ENCODE measurements around the gene C2CD5. TPM values are rescaled to one million over a fixed set of nuclear protein-coding genes. Genes with fewer than 3 reads are reported as not detected.

The C2CD5 gene
- total RNA-seq, 1 experiment from 2014 or later = 15.9 TPM

- ATAC-seq (no peak), DNase-seq (ENCODE audit: low read depth, low spot score) (no peak)
- intact Hi-C loops (cut with micrococcal nuclease; ENCODE audit: unreplicated experiment) (no loop called here), in situ Hi-C loops (cut with HindIII; ENCODE audit: low pct_unique_long_range_greater_than_20kb, low sequenced_read_pairs) (no loop called here)
- BruUV-seq (replicated peaks) = no TSS peak
- TF ChIP-seq REST (IDR thresholded peaks at IDR 0.05; ENCODE audit: insufficient read depth in 1 of 2, low read depth in 2 of 2, low read length in 1 of 2) (no peak), POLR2AphosphoS5 (IDR thresholded peaks at IDR 0.05; ENCODE audit: low read depth, low read length) (no peak), SIN3A (IDR thresholded peaks at IDR 0.05; ENCODE audit: borderline replicate concordance, insufficient read depth, low read depth, low read length) (no peak), CTCF (IDR thresholded peaks at IDR 0.05) (no peak), TCF7L2 (IDR thresholded peaks at IDR 0.05; ENCODE audit: low read depth, low read length) (no peak)
- CTCF ChIA-PET = no interaction called here
- Histone ChIP-seq H3K36me3 (ENCODE audit: control insufficient read depth, insufficient read depth, low read length) (peaks cover 4% of the 10 kb centered on the region; the same call in 1 of the 2 replicates), H3K27ac (ENCODE audit: low read length) (no peak overlapping the region), H3K4me3 (ENCODE audit: low read depth in 2 of 2, low read length in 2 of 2) (no peak overlapping the region), H3K9me3 (ENCODE audit: control insufficient read depth, insufficient read depth, low read depth, low read length) (no peaks in the 10 kb centered on the region), H3K4me1 (ENCODE audit: control insufficient read depth, insufficient read depth, low read length) (no peaks in the 10 kb centered on the region), H3K27me3 (ENCODE audit: control insufficient read depth, insufficient read depth, low read length) (no peaks in the 10 kb centered on the region)
- POLR2A ChIA-PET = no interaction called here
Observed at GRCh38 chr12:22467190-22467589, 77.2 kb downstream of the C2CD5 start.

- ATAC-seq (no peak), DNase-seq (ENCODE audit: low read depth, low spot score) (no peak)
- no peaks in the 10 kb centered on the region for H3K27me3 ChIP-seq (ENCODE audit: control insufficient read depth, insufficient read depth, low read length)
- TF ChIP-seq POLR2AphosphoS5 (IDR thresholded peaks at IDR 0.05; ENCODE audit: low read depth, low read length) = no peak
- no peak for TF ChIP-seq REST (IDR thresholded peaks at IDR 0.05; ENCODE audit: insufficient read depth in 1 of 2, low read depth in 2 of 2, low read length in 1 of 2)
- TF ChIP-seq CTCF (IDR thresholded peaks at IDR 0.05) = no peak
- no peak for TF ChIP-seq SIN3A (IDR thresholded peaks at IDR 0.05; ENCODE audit: borderline replicate concordance, insufficient read depth, low read depth, low read length)
- no peak for TF ChIP-seq TCF7L2 (IDR thresholded peaks at IDR 0.05; ENCODE audit: low read depth, low read length)
- intact Hi-C loops (cut with micrococcal nuclease; ENCODE audit: unreplicated experiment) = loop anchor here (5.0 kb wide), 1 partner anchor 381 kb away; no protein-coding TSS in a partner anchor
- no peaks in the 10 kb centered on the region for H3K4me1 ChIP-seq (ENCODE audit: control insufficient read depth, insufficient read depth, low read length)
- no peaks in the 10 kb centered on the region for H3K36me3 ChIP-seq (ENCODE audit: control insufficient read depth, insufficient read depth, low read length)
- no peaks in the 10 kb centered on the region for H3K9me3 ChIP-seq (ENCODE audit: control insufficient read depth, insufficient read depth, low read depth, low read length)
- no TSS peak for BruUV-seq (replicated peaks)
- no peak overlapping the region for H3K27ac ChIP-seq (ENCODE audit: low read length)
- ChIA-PET POLR2A (no interaction called here), CTCF (no interaction called here)
- in situ Hi-C loops (cut with HindIII; ENCODE audit: low pct_unique_long_range_greater_than_20kb, low sequenced_read_pairs) = no loop called here
- no peak overlapping the region for H3K4me3 ChIP-seq (ENCODE audit: low read depth in 2 of 2, low read length in 2 of 2)
Observed at GRCh38 chr12:22463306-22463705, 81.0 kb downstream of the C2CD5 start.
